EH (cell line): Measurements from ENCODE around the gene AQP1.

Experiments used
- DNase-seq: peaks from one replicate; pipeline ENCODE4 v3.0.0-alpha.2; 2015; ENCODE audit warnings: low read depth

AQP1 gene

GRCh38 chr7:30911561-30911969 is at the start of gene AQP1:
Gene AQP1, plus strand, starts transcription at chr7:30911853. Its CDS starts 57 bp downstream, at chr7:30911910.
- peak; percentile 63 for DNase-seq

DNA sequence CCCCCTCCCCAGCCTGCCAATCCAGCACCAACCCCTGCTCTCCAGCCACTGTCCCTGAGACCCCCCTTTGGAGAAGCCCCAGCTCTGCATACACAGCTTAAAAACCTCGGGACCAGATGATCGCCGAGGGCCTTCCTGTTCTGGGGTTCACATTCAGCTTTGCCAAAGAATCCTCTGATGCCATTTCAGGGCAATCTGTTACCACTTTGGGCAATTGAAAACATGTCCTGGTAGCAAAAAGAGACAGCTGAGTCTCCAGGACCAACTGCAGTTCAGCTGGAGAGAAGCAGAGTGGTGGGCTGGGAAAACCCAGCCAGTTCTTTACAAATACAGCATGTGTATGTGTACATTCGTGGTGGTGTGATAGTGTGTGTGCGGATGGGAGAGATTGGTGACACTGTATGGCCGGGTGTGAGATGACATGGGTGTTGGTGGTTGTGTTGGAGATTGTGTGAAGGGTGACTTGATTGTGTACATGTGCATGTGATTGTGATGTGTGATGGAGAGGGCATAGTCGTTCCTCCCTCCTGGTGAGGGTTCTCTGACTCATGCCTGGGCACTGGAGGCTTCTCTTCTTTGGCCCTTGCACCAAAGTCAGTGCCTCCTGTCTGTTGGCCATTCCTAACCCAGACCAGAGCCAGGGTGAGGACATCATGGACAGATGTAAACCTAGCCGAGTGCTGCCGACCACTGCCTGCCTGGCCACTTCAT is 48.5 kb upstream of the AQP1 start:
- no peak for DNase-seq

DNA sequence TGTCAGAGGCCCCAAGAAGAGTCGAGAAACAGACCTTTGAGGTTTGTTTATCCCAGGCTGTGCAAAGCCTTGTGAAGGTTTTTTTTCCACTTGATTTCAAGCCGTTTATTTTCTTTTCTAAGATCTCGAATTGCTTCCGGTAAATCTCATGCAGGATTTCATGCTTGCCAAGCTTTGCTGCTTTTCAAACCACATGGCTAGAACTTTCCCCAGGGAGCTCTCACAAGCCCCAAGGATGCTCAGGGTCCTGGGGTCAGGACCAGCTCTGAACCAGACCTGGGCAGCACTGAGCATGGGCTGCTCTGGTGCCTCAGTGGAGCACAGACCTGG is 48.0 kb upstream of the AQP1 start:
- peak; percentile 47 for DNase-seq

DNA sequence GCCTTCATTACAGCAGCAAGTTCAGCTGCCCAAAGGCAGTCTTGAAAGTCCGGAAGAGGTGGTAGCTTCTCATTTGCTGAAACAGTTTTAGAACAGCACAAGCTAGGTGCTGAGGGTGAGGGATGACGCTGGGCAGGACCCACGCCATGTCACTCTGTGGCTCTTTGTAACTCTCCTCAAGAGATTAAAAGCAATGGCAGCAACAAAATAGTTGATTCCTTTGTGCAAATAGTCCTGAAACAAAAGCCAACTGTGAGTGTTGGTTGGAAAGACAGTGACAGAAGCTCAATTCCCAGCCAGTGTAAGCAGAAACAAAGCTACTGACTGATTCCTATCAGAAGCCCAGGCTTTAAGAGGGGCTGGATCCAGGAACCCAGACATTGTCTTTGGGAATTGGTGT is 47.6 kb upstream of the AQP1 start:
- no peak for DNase-seq

DNA sequence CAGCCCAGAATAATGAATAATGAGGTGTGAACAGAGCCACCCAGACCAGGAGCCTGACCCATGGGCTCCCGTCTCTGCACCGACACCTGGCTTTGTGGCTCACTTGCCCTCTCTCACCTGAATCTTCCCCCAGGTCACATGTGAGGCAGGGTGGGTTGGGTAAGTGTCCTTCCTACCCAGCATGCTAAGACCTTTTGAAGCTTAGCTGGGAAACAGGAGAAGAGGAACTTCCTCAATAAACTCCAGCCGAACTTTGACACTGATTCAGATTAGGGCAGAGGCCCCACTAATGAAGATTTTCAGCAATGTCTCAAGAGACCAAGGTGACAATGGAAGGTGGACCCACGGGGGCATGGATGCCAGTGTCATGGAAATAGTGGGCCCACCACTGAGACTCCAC is 46.6 kb upstream of the AQP1 start:
- no peak for DNase-seq

DNA sequence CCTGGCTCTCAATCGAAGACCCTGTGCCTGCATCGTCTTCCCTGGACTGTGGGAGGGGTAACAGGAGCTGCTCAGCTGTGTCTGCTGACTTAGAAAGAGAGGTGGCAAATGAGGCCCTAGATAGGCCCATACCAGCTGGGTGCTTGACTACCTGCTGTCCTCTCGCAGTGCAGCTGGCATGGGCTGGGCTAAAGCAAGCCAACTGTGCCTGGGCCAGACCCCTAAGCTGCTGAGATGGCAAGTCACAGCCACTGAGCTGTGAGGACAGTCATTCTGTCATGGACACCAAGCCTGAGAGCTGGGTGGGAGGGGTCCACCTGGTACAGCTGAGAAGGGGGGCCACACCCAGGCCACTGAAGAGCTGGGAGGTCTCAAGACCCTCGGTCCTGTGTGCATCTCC is 45.8 kb upstream of the AQP1 start:
- DNase-seq, result no peak

DNA sequence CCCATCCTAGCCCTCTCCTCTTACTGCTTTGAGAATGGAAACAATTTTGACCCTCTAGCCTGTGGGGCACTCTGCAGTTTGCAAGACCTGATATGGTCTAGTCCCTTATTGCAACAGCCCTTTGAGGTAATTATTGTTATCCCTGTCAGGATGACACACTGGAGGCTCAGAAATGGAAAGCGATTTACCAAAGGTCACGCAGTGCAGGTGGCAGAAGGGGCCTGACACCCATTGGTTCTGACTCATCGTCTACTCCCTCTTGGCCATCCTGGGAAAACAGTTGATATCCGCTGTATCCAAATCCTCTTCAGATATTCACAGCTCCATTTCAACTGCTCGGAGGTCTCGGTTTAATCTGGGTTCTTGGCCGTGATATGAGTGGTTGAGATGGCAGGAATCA is 44.7 kb upstream of the AQP1 start:
- no peak for DNase-seq

DNA sequence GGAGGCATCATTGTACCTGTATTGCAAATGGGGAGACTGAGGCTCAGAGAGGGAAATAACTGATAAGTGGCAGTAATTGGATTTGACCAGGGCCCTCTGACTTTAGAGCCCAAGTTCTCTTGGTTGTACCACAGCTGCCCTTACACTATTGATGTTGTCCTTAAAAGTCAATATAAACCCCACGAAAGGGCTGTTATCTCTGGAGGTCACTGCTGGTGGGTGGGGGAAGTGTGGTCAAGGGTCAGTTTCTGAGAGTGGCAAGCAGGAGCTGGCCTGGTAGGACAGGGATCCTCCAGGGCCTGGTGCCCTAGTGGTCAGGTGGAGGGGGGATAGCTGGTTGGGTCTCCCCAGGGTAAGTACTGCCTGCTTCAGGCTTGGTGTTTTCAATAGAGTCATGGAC is 44.2 kb upstream of the AQP1 start:
- no peak for DNase-seq

GRCh38 chr7:30869794-30870611 is 41.6 kb upstream of the AQP1 start:
- DNase-seq, result peak; percentile 50

DNA sequence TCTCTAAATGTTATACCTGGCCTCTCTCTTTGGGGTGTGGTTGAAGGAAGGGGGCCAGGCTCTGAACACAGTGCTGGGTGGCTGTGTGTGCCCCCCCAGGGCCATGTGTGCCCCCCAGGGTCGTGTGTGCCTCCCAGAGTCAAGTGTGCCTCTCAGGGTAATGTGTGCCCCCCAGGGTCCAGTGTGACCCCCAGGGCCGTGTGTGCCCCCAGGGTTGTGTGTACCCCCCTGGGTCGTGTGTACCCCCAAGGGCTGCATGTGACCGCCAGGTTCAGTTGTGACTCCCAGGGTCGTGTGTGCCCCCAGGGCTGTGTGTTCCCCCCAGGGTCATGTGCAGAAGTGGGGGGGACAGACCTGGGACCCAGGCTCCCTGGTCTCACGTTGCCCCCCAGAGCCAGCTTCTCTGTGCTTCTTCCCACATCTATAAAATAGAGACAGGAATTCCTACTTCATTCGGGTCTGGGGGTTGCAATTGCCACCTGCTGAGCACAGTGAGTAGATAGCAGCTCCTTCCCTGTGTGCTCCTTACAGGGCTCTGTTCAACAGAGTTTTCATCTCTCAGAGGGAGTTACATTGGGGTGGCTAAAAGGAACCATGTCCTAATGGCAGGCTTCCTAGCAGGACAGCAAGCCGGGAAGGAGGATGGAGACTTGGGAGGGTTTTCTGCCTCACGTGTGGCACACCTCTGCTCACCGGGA is 40.7 kb upstream of the AQP1 start:
- DNase-seq, result no peak

DNA sequence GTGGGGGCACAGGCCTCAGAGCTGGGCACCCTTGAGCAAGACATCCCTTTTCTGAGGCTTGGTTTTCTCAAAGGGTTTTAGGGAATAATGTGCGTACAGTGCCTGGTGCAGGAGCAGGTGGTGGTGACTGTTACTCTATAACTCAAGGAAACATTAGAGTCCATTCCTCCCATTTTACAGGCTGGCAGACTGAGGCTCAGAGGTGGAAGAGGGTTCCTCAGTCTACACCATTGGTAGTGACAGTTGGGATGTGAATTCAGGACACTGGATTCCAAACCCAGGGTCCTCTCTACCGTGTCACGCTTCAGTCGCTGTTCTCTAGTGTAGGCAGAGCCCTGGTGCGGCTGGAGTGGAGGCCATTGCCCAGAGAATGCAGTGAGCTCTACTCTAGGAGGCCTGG is 40.0 kb upstream of the AQP1 start:
- DNase-seq, result no peak

DNA sequence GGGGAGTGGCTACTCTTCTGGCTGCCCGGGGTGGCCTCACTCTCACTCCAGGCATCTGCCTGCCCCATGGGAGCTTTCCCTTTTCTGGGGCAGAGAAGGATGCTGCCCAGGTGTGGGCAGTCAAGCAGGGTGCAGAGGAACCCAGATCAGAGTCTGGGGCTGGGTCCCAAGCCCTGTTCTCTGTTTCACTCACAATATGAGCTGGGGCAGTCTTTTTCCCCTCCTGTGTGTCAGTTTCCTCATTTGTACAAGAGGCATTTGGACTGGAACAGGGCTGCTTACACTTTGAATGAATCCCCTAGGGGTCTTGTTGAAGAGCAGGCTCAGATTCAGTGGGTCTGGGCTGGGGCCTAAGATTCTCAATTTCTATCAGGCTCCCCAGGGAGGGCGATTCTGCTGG is 38.4 kb upstream of the AQP1 start:
- no peak for DNase-seq

GRCh38 chr7:30873656-30874055 is 38.0 kb upstream of the AQP1 start:
- no peak for DNase-seq

DNA sequence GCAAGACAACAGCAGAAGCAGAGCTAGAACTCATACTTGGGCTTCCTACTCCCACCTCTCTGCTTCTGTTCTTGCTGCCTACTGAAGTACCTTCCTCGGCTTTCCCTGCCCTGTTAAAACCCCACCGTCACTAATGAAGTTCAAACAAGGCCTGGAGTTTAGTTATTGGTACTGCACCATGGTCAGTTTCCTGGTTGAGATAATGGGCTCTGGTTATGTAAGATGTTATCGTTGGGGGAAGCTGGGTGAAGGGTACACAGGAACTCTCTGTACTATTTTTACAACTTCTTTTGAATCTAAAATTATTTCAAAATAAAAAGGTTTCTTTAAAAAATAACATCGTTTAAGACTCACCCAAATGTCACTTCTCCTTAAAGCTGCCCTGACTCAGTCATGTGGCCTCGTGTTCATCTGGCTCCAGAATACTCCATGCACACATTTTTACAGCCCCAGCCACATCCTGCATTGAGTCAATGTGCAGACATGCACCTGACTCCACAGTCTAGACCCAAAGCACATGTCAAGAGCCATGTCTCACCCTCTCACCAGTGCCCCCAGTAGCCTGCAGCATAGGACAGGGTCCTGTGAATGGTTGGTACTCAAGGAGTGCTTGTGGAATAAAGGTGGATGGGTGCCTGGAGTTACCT is 36.9 kb upstream of the AQP1 start:
- DNase-seq, result peak; percentile 32

DNA sequence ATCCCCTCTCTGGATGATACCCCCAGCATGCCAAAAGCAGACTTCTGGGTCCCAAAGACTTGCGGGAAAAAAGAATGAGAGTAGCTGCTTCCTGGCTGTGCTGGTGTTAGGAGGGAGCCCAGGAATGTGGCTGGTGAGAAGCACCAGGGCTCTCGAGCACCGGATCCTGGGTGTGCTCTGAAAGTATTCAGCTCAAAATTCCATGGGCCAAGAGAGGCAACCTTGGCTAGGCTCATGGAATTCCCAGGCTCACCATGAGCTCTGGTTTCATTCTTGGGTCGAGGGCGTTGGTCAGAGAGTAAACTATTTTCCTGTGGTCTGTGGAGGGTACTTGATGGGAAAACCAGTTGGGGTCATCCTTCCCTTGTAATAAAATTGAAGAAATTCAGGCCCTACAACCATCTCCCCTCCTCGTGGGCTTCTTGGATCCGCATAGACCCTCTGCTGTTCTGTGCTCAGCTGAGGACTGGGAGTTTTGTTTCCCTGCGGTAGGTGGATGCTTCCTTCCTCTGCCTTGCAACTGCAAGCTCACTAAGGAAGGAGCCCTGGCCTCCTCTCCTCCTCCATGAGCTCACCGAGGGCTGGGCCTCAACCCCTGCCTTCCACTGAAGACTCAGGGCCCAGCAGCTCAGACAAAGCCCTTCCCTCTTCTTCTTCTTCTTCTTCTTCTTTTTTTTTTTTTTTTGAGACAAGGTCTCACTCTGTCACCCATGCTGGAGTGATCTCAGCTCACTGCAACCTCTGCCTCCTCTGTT is 34.5 kb upstream of the AQP1 start:
- peak; percentile 47 for DNase-seq

DNA sequence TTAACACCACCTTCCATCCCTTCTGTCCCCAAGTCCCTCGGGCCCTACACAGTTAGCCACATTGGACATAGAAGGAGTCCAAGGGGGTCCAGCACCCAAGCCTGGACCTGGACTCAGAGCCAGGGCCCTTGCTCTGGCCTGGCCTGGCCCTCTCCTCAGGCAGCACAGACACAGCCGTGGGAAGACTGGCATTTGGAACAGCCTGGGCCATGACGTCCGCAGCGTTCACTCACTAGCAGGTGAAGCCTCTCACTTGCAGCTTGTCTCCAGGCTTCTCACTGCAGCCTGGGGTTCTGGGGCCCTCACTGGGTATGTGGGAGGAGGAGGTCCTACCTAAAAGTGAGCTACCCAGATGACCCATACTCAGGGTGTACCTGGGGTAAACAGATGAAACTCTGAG is 33.7 kb upstream of the AQP1 start:
- DNase-seq, result no peak

- DNase-seq, result no peak
These were observed 32.2 kb upstream of the AQP1 start for GRCh38 chr7:30879139-30880124.

- no peak for DNase-seq
These were observed 31.4 kb upstream of the AQP1 start for GRCh38 chr7:30880125-30880720.

- DNase-seq, result no peak
These were observed 30.7 kb upstream of the AQP1 start for GRCh38 chr7:30880941-30881340.

GRCh38 chr7:30881448-30881847 is 30.2 kb upstream of the AQP1 start:
- no peak for DNase-seq
